Upper lobe of right lung (tissue), 1 donor: Measurements from ENCODE around the gene UBXN2A. TPM values are rescaled to one million over a fixed set of nuclear protein-coding genes. Genes with fewer than 3 reads are reported as not detected.

Experiments used
- ATAC-seq: fragments of 200-7000 bp; cut with Tn5 transposase; one replicate; pipeline ENCODE4 v1.9.1; 2020; ENCODE audit warnings: mild to moderate bottlenecking, moderate library complexity
- DNase-seq: peaks from one replicate; pipeline ENCODE4 v3.0.0-alpha.2; 2020
- H3K27ac ChIP-seq: fragments of 200-600 bp; one replicate; pipeline ENCODE4 v1.8.0; 2022
- H3K27me3 ChIP-seq: fragments of 200-600 bp; one replicate; pipeline ENCODE4 v1.8.0; 2022; ENCODE audit warnings: mild to moderate bottlenecking
- H3K36me3 ChIP-seq: fragments of 200-600 bp; one replicate; pipeline ENCODE4 v1.8.0; 2022
- H3K4me1 ChIP-seq: fragments of 200-600 bp; one replicate; pipeline ENCODE4 v1.8.0; 2022
- H3K4me3 ChIP-seq: fragments of 200-600 bp; one replicate; pipeline ENCODE4 v1.8.0; 2022; ENCODE audit warnings: mild to moderate bottlenecking
- H3K9me3 ChIP-seq: fragments of 200-600 bp; one replicate; pipeline ENCODE4 v1.8.0; 2022
- intact Hi-C: fragments of 100-400 bp; cut with DNase I; formaldehyde crosslinking; loops from one replicate; pipeline ENCODE4 v1.11.0; 2022
- total RNA-seq: library from RNA; stranded (reverse); fragmentation: NEBNext Ultra II Directional; extraction: Animal tissue kit (Norgen Biotek cat#: 25700); gene quantifications from one replicate; pipeline ENCODE4 v1.2.1, GENCODE V29; 2021
- TF ChIP-seq, protein P1 (sequence below): fragments of 200-600 bp; IDR thresholded peaks from one replicate; pipeline ENCODE4 v1.8.0; 2022; ENCODE audit warnings: antibody characterized with exemption
- donor health status: DM: no; HTN: yes; CAD: no; lungs with severe emphysema.

Gene UBXN2A
- total RNA-seq, 1 donor from 2014 or later: 12.7 TPM

DNA sequence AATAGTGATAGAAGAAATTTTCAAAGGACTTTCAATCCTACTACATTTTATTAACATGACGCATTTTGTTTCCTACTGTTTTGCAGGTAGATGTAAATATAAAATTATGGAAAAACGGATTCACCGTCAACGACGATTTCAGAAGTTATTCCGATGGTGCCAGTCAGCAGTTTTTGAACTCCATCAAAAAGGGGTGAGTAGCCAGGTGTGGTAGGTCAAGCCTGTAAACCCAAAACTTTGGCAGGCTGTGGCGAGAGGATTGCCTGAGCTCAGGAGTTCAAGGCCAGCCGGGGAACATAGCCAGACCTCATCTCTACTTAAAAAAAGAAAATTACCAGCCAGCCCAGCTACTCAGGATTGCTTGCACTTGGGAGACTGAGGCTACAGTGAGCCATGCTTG lies 36.6 kb downstream of the UBXN2A start:
- Histone ChIP-seq H3K27ac (no peak overlapping the region), H3K4me3 (no peak overlapping the region), H3K9me3 (no peaks in the 10 kb centered on the region), H3K36me3 (peaks cover 27% of the 10 kb centered on the region), H3K4me1 (no peaks in the 10 kb centered on the region), H3K27me3 (no peaks in the 10 kb centered on the region)
- TF ChIP-seq, protein P1, sequence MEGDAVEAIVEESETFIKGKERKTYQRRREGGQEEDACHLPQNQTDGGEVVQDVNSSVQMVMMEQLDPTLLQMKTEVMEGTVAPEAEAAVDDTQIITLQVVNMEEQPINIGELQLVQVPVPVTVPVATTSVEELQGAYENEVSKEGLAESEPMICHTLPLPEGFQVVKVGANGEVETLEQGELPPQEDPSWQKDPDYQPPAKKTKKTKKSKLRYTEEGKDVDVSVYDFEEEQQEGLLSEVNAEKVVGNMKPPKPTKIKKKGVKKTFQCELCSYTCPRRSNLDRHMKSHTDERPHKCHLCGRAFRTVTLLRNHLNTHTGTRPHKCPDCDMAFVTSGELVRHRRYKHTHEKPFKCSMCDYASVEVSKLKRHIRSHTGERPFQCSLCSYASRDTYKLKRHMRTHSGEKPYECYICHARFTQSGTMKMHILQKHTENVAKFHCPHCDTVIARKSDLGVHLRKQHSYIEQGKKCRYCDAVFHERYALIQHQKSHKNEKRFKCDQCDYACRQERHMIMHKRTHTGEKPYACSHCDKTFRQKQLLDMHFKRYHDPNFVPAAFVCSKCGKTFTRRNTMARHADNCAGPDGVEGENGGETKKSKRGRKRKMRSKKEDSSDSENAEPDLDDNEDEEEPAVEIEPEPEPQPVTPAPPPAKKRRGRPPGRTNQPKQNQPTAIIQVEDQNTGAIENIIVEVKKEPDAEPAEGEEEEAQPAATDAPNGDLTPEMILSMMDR: no peak
- ATAC-seq (no peak), DNase-seq (no peak)
- intact Hi-C loops: no loop called here

DNA sequence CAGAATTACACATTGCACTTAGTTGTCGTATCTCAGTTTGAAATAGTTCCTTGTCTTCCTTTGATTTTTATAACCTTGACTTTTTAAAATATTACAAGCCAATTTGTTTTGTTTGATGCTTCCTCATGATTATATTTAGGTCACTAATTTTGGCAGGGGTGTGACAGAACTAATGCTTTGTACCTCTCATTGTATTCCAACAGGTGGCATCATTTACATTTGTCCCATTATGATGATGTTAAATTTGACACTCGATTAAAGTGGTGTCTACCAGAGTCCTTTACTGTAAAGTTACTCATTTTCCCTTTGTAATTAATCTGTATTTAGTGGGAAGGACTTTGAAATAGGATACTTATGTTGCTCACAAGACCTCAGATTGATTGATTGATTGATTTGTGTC lies 48.1 kb downstream of the UBXN2A start:
- no peaks in the 10 kb centered on the region for H3K4me1 ChIP-seq
- DNase-seq (no peak), ATAC-seq (peak; percentile 46)
- H3K36me3 ChIP-seq: peaks cover 23% of the 10 kb centered on the region
- TF ChIP-seq, protein P1: peak; percentile 29
- intact Hi-C loops: no loop called here
- no peaks in the 10 kb centered on the region for H3K9me3 ChIP-seq
- no peak overlapping the region for H3K27ac ChIP-seq
- H3K27me3 ChIP-seq: no peaks in the 10 kb centered on the region
- no peak overlapping the region for H3K4me3 ChIP-seq

DNA sequence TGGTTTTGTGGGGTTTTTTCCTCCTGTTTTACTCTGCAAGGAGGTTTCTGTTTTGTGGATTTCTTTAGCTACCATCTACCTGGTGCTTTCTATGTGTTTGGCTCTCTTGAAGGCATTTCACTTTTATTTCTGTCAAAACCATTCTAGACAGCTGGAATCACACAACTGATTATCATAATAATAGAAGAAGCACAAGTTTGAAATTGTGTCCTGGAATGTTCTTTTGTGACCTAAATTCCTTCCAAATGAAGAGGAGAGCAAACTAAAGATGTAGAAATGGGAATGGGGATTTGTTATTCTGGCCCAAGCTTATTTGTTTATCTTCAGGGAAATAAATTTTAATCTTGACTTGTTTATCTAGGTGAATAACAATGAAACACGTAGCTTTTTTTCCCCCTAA lies 52.7 kb downstream of the UBXN2A start:
- DNase-seq (no peak), ATAC-seq (no peak)
- no peak overlapping the region for H3K4me3 ChIP-seq
- H3K4me1 ChIP-seq: no peaks in the 10 kb centered on the region
- H3K27me3 ChIP-seq: no peaks in the 10 kb centered on the region
- TF ChIP-seq, protein P1: no peak
- no peak overlapping the region for H3K27ac ChIP-seq
- H3K36me3 ChIP-seq: no peaks in the 10 kb centered on the region
- no peaks in the 10 kb centered on the region for H3K9me3 ChIP-seq
- intact Hi-C loops: no loop called here

DNA sequence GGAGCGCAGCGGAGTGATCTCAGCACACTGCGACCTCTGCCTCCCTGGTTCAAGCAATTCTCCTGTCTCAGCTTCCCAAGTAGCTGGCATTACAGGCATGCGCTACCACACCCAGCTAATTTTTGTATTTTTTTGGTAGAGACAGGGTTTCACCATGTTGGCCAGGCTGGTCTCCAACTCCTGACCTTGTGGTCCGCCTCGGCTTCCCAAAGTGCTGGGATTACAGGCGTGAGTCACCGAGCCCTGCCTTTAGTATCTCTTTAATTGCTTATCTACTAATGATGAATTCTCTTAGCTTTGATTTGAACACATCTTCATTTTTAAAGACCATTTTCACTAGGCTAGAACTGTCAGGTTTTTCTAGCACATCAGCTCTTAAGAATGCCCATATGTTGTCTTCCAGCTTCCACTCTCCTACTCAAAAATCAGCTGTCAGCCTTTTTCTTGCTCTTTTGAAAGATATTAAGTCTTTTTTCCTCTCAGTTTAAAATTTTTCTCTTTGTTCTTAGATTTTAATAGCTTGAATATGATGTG lies 53.5 kb downstream of the UBXN2A start:
- TF ChIP-seq, protein P1: no peak
- intact Hi-C loops: no loop called here
- no peak for DNase-seq
- H3K27ac ChIP-seq: no peak overlapping the region
- no peaks in the 10 kb centered on the region for H3K27me3 ChIP-seq
- H3K36me3 ChIP-seq: peaks cover 5% of the 10 kb centered on the region
- no peak overlapping the region for H3K4me3 ChIP-seq
- no peaks in the 10 kb centered on the region for H3K4me1 ChIP-seq
- H3K9me3 ChIP-seq: no peaks in the 10 kb centered on the region
- no peak for ATAC-seq

DNA sequence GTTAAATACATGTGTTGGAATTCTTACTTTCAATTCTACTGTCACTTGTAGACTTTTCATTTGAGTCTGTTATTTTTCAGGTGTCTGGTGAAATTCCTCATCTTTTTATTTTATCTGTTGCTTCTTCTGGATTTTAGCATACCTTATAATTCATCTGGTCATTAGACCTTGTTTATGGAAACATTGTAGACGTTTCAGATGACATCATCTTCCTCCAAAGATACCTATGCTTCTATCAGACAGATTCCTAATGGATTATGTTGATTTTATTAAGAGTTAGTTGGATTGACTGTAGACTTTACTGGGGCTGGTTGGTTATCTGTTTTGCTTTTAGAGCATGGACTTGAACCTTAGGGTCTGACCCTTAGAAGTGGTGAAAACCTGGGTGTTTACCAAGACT lies 54.3 kb downstream of the UBXN2A start:
- no peaks in the 10 kb centered on the region for H3K4me1 ChIP-seq
- ATAC-seq: no peak
- peaks cover 8% of the 10 kb centered on the region for H3K36me3 ChIP-seq
- DNase-seq: no peak
- intact Hi-C loops: no loop called here
- TF ChIP-seq, protein P1: no peak
- no peak overlapping the region for H3K27ac ChIP-seq
- H3K9me3 ChIP-seq: no peaks in the 10 kb centered on the region
- no peaks in the 10 kb centered on the region for H3K27me3 ChIP-seq
- H3K4me3 ChIP-seq: no peak overlapping the region

DNA sequence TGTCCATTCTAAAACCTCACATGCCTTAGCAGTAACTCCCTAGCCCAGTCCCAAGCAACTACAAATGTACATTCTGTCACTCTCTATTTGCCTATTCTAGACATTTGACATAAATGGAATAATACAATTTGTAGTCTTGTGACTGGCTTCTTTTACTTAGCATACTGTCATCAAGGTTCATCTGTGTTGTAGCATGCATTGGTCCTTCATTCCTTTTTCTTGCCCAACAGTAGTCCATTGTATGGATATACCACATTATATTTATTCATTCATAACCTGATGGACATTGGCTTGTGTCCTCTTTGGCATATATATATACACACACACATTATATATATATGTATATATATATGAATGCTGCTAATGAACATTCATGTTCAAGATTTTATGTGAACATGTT lies 67.4 kb downstream of the UBXN2A start:
- H3K4me1 ChIP-seq: peaks cover 12% of the 10 kb centered on the region
- TF ChIP-seq, protein P1: no peak
- no peak overlapping the region for H3K4me3 ChIP-seq
- H3K36me3 ChIP-seq: no peaks in the 10 kb centered on the region
- no peak overlapping the region for H3K27ac ChIP-seq
- intact Hi-C loops: no loop called here
- H3K27me3 ChIP-seq: peaks cover 27% of the 10 kb centered on the region
- ATAC-seq (no peak), DNase-seq (no peak)
- H3K9me3 ChIP-seq: no peaks in the 10 kb centered on the region
